Measurements from ENCODE around the gene HMGB2.

Gene HMGB2

DNA sequence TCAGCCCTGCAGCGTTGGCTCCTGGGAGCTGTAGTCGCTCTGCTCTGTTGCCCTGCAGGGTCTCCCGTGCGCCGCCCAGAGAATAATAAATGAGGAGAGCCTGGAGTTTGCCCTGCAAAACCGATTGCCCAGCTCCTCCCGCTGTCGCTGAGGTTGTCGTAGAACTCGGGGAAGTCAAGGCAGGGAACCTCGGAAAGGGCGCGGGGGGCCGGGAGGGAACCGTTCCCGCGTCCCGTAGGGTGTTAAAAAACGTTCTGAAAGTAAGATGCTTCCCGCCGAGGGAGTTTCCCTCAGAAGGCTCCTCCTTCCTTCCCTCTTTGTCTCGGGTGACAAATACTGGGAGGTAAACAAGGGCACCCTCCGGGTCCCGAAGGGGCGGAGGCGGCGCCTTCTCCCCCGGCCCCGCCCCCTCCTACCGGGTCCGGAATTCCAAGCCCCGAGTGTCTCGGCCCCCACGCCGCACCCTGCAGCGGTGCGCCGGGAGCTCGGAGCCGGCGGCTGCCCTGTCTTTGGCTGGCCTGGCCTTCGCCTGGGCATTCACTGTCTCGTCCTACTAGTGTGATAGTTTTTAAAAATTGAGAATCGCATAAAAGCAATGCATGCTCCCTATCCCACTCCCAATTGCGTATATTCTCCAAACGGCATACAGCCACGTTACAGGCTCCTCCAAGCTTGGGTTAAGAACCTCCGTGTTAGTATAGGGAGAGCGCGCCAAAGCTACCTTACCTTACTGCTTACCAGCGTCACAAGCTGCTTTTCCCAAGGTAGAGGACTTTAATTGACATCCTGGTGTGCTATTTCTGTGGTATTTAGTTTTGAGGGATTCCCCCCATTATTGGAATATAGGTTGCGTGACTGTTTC, 964 bp upstream of the HMGB2 start:
- peak in 1 of 2 donors; percentile 42 for DNase-seq (ENCODE audit: low read depth in 2 of 2)

GRCh38 chr4:173333658-173334084, 487 bp downstream of the HMGB2 start:
- DNase-seq (ENCODE audit: low read depth in 2 of 2): peak in 1 of 2 donors; percentile 23

DNA sequence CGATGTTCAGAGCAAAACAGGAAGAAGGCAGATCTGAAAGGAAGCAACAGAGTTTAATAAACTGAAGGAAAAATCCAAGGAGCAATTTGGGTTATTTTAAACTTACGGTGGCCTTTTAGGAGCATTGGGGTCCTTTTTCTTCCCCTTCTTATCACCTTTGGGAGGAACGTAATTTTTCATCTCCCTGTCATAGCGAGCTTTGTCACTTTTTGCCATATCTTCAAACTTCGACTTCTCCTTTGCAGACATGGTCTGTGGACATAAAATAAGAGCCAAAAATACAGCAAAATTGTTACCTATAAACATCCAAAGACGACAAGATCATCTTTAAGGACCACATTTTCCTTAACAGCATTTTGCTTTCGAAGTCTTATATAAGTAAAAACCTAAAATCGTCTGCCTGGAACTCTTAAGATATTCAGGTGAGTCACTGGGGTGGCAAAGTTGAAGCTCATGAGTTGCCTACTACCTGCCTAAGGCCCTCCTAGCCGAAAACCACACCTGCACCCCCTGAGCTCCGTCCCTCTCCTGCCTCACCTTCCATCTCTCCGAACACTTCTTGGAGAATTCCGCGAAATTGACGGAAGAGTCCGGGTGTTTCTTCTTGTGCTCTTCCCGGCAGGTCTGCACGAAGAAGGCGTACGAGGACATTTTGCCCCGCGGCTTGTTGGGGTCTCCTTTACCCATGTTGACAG, 1.0 kb downstream of the HMGB2 start:
- DNase-seq (ENCODE audit: low read depth in 2 of 2): peak; percentile 5 to 11

GRCh38 chr4:173332021-173332487, 2.1 kb downstream of the HMGB2 start:
- DNase-seq (ENCODE audit: low read depth in 2 of 2): no peak

GRCh38 chr4:173330590-173330989, 3.6 kb downstream of the HMGB2 start:
- DNase-seq (ENCODE audit: low read depth in 2 of 2): no peak

DNA sequence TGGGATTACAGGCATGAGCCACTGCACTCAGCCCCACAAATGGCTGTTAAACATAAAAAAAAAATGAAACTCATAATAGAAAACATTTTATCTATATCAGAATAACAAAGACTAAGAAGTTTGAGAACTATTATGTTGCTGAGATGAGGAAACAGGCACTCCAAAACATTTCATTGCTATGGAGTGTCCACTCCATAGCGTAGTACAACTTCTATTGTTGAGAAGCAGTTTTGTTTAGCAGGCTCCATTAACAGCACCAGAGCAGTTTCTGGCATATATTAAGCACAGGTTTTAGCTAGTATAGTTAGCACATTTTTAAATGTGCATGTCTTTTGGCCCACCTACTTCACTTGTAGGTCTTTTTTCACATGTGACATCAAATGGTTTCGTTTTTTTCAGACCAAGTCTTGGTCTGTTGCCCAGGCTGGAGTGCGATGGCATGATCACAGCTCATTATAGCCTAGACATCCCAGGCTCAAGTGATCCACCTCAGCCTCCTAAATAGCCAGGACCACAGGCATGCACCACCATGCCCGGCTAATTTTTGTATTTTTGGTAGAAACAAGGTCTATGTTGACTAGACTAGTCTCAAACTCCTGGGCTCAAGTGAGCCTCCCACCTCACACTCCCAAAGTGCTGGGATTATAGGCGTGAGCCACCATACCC, 5.8 kb downstream of the HMGB2 start:
- no peak for DNase-seq (ENCODE audit: low read depth in 2 of 2)

GRCh38 chr4:173325007-173325736, 9.0 kb downstream of the HMGB2 start:
- DNase-seq (ENCODE audit: low read depth in 2 of 2): no peak

DNA sequence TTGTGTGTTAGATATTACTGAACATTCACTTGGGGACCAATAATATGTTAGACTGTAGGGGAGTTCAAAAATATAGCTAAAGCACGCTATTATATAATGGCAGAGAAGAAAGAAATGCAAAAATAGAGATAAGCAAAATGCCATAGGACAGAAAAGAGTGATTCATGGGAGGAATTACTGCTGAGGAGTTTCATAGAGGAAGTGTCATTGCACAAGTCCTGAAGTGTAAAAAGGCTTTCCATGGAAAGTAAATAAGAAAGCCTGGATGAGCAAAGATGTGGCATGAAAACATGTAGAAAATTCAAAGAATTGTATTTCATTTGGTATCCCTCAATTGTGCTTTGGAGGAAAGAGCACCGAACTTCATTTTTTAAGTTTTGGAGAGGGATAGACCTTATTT, 14.5 kb downstream of the HMGB2 start:
- DNase-seq (ENCODE audit: low read depth in 2 of 2): no peak

GRCh38 chr4:173318648-173319211, 15.4 kb downstream of the HMGB2 start:
- DNase-seq (ENCODE audit: low read depth in 2 of 2): no peak

- no peak for DNase-seq (ENCODE audit: low read depth in 2 of 2)
Measured at GRCh38 chr4:173318240-173318639, 15.9 kb downstream of the HMGB2 start.

GRCh38 chr4:173317004-173317403, 17.2 kb downstream of the HMGB2 start:
- no peak for DNase-seq (ENCODE audit: low read depth in 2 of 2)

- no peak for DNase-seq (ENCODE audit: low read depth in 2 of 2)
Measured at GRCh38 chr4:173316060-173316459, 18.1 kb downstream of the HMGB2 start.

DNA sequence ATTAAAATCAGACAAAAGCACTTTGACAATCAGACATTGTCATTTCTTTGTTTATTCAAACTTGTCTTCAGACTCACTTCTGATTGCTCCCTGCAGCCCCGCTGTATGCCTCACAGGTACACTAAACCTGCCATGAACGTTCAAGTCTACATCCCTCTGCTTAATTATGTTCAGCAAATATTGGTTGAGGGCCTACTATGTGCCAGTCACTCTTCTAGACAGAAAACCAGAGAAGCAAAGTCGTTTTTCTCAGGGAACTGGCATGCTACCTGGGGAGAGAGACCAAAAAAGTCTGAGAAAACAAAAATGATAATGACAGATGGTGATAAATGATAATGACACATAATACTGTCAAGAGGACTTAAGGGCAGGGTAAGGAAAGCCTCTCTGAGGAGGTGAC, 19.4 kb downstream of the HMGB2 start:
- DNase-seq (ENCODE audit: low read depth in 2 of 2): no peak

GRCh38 chr4:173311368-173311767, 22.8 kb downstream of the HMGB2 start:
- DNase-seq (ENCODE audit: low read depth in 2 of 2): no peak

DNA sequence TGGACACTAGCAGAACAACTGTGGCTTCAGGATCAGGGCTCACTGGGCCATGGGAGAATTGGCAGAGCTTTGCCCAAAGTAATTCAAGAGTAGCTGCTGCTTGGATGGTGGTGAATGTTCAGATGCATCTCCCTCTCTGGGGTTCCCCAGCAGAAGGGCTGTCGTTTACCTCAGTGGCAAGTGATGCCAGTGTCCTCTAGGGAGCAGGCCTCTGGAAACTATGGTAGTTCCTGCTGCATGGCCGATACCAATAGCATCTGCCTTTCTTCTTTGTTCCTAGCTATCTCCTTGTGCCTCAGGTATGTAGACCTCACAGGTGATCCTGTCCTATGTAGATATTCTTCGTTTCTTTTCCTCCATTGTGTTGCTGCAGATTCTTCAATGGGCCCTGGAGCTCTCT, 26.4 kb downstream of the HMGB2 start:
- DNase-seq (ENCODE audit: low read depth in 2 of 2): no peak

DNA sequence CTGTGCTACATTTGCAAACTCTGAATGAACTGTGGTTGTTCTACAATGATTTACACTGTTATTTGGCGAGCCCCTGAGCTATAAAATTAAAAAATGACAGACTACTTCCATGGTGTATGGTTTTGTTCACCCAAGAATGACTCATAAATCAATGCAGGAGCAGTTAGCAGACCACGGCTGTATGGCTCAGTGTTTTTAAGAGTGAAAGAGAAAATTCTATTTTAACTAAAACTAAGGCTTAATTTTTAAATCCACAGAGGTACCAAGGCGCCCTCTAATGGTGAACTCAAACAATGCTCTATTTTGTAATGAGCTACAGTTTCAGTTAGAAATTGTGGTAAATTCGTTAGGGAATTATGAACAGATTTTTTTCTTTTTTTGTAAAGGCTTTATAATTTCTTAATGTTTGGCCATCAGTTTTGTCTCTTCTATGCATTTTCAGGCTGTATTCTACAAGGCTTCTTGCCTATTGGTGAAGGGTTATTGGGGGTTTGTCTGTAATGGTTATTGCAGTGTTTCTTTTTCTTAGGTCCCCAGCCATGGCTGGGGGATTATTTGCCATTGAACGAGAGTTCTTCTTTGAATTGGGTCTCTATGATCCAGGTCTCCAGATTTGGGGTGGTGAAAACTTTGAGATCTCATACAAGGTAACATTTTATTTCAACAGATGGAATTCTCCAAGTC, 32.5 kb downstream of the HMGB2 start:
- no peak for DNase-seq (ENCODE audit: low read depth in 2 of 2)

DNA sequence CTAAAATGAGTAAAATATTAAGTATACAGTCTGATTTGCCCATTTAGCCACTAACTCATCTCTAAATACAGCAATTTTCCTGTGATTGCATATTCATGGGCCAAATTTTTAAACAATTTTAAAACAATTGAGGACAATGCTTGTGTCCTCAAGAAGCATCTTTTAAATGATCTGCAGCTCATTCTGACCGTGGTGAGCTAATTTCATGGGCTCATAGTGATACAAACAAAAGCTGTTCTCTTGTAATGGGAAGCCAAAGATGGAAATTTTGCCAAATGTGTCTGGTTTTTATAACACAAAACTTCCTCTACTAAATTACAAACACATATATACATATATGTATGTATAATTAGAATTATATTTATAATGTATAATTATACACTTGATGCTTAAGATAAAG, 39.7 kb downstream of the HMGB2 start:
- no peak for DNase-seq (ENCODE audit: low read depth in 2 of 2)

GRCh38 chr4:173293663-173294062, 40.5 kb downstream of the HMGB2 start:
- DNase-seq (ENCODE audit: low read depth in 2 of 2): no peak

DNA sequence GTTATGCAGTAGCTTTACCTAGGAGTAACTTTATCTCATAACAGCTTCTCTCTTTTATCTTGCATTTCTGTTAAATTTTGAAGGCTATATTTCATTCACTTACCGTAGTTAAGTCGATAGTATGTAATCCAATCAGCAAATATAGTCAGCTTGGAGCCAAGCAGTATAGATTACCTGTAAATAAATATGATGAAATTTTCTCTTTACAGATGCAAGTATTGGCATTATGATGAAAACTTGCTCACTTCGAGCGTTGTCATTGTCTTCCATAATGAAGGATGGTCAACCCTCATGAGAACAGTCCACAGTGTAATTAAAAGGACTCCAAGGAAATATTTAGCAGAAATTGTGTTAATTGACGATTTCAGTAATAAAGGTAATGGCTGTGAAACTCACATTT, 42.3 kb downstream of the HMGB2 start:
- DNase-seq (ENCODE audit: low read depth in 2 of 2): no peak

- no peak for DNase-seq (ENCODE audit: low read depth in 2 of 2)
Measured at GRCh38 chr4:173289353-173289727, 44.8 kb downstream of the HMGB2 start.

All from stimulated activated CD4-positive, alpha-beta T cell treated with anti-CD3 and anti-CD28 coated beads, Interleukin-4, amount 100 ng/mL, for 48 hours (primary cell).